ENCODE results near the gene SIRT2.

The SIRT2 gene

GRCh38 chr19:38852231-38853044 lies 47.0 kb downstream of the SIRT2 start:
- Histone ChIP-seq H3F3A (ENCODE audit: low read depth) (no peaks in the 10 kb centered on the region), H3K27me3 (ENCODE audit: insufficient read depth, low read length, poor library complexity, severe bottlenecking) (peaks cover 4% of the 10 kb centered on the region), H3K9ac (ENCODE audit: low read depth, low read length, poor library complexity, severe bottlenecking) (peak overlapping the region; percentile 89), H3K4me2 (ENCODE audit: low read depth, low read length, poor library complexity, severe bottlenecking) (peak overlapping the region; percentile 97), H2AFZ (ENCODE audit: low read length) (peak overlapping the region; percentile 78), H3K4me3 (ENCODE audit: low read length, poor library complexity, severe bottlenecking) (peak overlapping the region; percentile 93), H3K36me3 (ENCODE audit: insufficient read depth, low read length) (peaks cover 9% of the 10 kb centered on the region; the same call in 1 of the 2 replicates), H3K79me2 (ENCODE audit: insufficient read depth, low read length) (peaks cover 33% of the 10 kb centered on the region), H3K9me2 (replicated peaks; ENCODE audit: low read depth, low read length) (no peaks in the 10 kb centered on the region), H3K4me1 (ENCODE audit: insufficient read depth, low read length, poor library complexity, severe bottlenecking) (peaks cover 23% of the 10 kb centered on the region), H4K20me1 (ENCODE audit: insufficient read depth, low read length, poor library complexity, severe bottlenecking) (peaks cover 17% of the 10 kb centered on the region), H3K9me3 (ENCODE audit: insufficient read depth, low read depth, low read length) (no peaks in the 10 kb centered on the region)
- no peak for TF ChIP-seq EZH2phosphoT487 (IDR thresholded peaks at IDR 0.05; ENCODE audit: borderline replicate concordance)
- TF ChIP-seq CTCF (conservative IDR thresholded peaks at IDR 0.05; ENCODE audit: low read length) = no peak

GRCh38 chr19:38851622-38852230 lies 47.7 kb downstream of the SIRT2 start:
- H3K9ac ChIP-seq (ENCODE audit: low read depth, low read length, poor library complexity, severe bottlenecking) = peak overlapping the region; percentile 89
- H3K4me3 ChIP-seq (ENCODE audit: low read length, poor library complexity, severe bottlenecking) = peak overlapping the region; percentile 93
- H3K9me2 ChIP-seq (replicated peaks; ENCODE audit: low read depth, low read length) = no peaks in the 10 kb centered on the region
- H3K79me2 ChIP-seq (ENCODE audit: insufficient read depth, low read length) = peaks cover 40% of the 10 kb centered on the region
- H3K36me3 ChIP-seq (ENCODE audit: insufficient read depth, low read length) = peaks cover 16% of the 10 kb centered on the region; the same call in 1 of the 2 replicates
- peaks cover 30% of the 10 kb centered on the region for H3K4me1 ChIP-seq (ENCODE audit: insufficient read depth, low read length, poor library complexity, severe bottlenecking)
- peak overlapping the region; percentile 23; the same call in 1 of the 2 replicates for H2AFZ ChIP-seq (ENCODE audit: low read length)
- TF ChIP-seq CTCF (conservative IDR thresholded peaks at IDR 0.05; ENCODE audit: low read length) (no peak), EZH2phosphoT487 (IDR thresholded peaks at IDR 0.05; ENCODE audit: borderline replicate concordance) (no peak)
- H4K20me1 ChIP-seq (ENCODE audit: insufficient read depth, low read length, poor library complexity, severe bottlenecking) = peaks cover 24% of the 10 kb centered on the region
- H3K9me3 ChIP-seq (ENCODE audit: insufficient read depth, low read depth, low read length) = no peaks in the 10 kb centered on the region
- peak overlapping the region; percentile 99 for H3K4me2 ChIP-seq (ENCODE audit: low read depth, low read length, poor library complexity, severe bottlenecking)
- peaks cover 4% of the 10 kb centered on the region for H3K27me3 ChIP-seq (ENCODE audit: insufficient read depth, low read length, poor library complexity, severe bottlenecking)
- H3F3A ChIP-seq (ENCODE audit: low read depth) = no peaks in the 10 kb centered on the region

- H3K4me3 ChIP-seq (ENCODE audit: low read length, poor library complexity, severe bottlenecking) = peak overlapping the region; percentile 93
- peaks cover 22% of the 10 kb centered on the region; the same call in 1 of the 2 replicates for H3K36me3 ChIP-seq (ENCODE audit: insufficient read depth, low read length)
- H3K9me3 ChIP-seq (ENCODE audit: insufficient read depth, low read depth, low read length) = no peaks in the 10 kb centered on the region
- TF ChIP-seq CTCF (conservative IDR thresholded peaks at IDR 0.05; ENCODE audit: low read length) (peak; percentile 11; the same call in 1 of the 2 replicates), EZH2phosphoT487 (IDR thresholded peaks at IDR 0.05; ENCODE audit: borderline replicate concordance) (no peak)
- peaks cover 47% of the 10 kb centered on the region for H3K79me2 ChIP-seq (ENCODE audit: insufficient read depth, low read length)
- H3K4me1 ChIP-seq (ENCODE audit: insufficient read depth, low read length, poor library complexity, severe bottlenecking) = peaks cover 34% of the 10 kb centered on the region
- peaks cover 4% of the 10 kb centered on the region for H3K27me3 ChIP-seq (ENCODE audit: insufficient read depth, low read length, poor library complexity, severe bottlenecking)
- peak overlapping the region; percentile 31; the same call in 1 of the 2 replicates for H2AFZ ChIP-seq (ENCODE audit: low read length)
- no peaks in the 10 kb centered on the region for H3K9me2 ChIP-seq (replicated peaks; ENCODE audit: low read depth, low read length)
- peaks cover 30% of the 10 kb centered on the region for H4K20me1 ChIP-seq (ENCODE audit: insufficient read depth, low read length, poor library complexity, severe bottlenecking)
- peak overlapping the region; percentile 87 for H3K9ac ChIP-seq (ENCODE audit: low read depth, low read length, poor library complexity, severe bottlenecking)
- peak overlapping the region; percentile 99 for H3K4me2 ChIP-seq (ENCODE audit: low read depth, low read length, poor library complexity, severe bottlenecking)
- H3F3A ChIP-seq (ENCODE audit: low read depth) = no peaks in the 10 kb centered on the region
These were observed 48.3 kb downstream of the SIRT2 start for GRCh38 chr19:38850976-38851621.

All from Loucy (cell line).